ENCODE results near the gene MADD. TPM values are rescaled to one million over a fixed set of nuclear protein-coding genes. Genes with fewer than 3 reads are reported as not detected.

MADD gene
- total RNA-seq, 1 experiment from 2014 or later: 26.4 TPM

DNA sequence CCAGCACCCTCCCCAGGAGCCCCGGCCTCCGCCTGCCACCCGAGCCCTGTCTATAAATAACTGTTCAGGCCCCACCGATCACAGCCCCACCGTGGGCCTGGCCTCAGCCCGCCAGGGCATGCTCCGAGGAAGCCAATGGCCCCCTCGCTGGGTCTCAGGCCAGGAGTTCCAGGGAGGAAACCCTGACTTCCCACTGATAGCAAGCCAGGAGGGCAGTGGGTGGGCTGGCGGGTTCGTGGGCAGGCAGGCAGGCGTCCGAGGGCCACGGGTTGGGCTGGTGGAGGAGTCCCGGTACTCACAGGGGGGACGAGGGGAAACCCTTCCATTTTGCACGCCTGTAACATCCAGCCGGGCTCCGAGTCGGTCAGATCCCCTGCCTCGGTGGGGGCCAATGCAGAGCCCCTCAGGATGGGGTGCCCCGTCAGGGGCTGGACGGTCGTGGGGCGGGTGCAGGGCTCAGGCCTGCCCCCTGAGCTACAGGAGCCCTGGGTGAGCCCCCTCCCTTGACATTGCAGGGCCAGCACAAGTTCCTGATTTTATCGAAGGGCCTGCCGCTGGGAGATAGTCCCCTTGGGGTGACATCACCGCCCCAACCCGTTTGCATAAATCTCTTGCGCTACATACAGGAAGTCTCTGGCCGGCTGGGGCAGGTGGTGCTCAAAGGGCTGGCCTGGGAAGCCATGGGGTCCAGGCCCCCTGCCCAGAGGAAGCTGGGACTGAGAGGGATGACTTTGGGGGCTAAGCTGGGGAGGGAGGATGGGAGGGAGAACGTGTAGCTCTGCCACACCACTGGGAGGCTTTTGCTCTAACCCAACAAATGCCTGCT lies 108.3 kb downstream of the MADD start, which contains the start of gene SPI1:
Gene SPI1 (minus strand): TSS at position 538 of the 826 bp plus-strand sequence. CDS start 194 bp downstream, at position 344.
- Histone ChIP-seq H3K4me2 (ENCODE audit: low read length) (no peak within 1 kb of the TSS), H3K27ac (ENCODE audit: low read length) (no peak within 1 kb of the TSS), H3K4me1 (ENCODE audit: insufficient read depth, low read length) (peaks cover 9% of the 10 kb centered on the region; the same call in 1 of the 2 replicates), H3K79me2 (ENCODE audit: low read length) (no peaks in the 10 kb centered on the region), H4K20me1 (ENCODE audit: low read length) (no peaks in the 10 kb centered on the region), H3K36me3 (ENCODE audit: low read depth, low read length) (no peaks in the 10 kb centered on the region), H3K9ac (ENCODE audit: low read length) (no peak within 1 kb of the TSS), H3K4me3 (ENCODE audit: low read length) (no peak within 1 kb of the TSS), H3F3A (ENCODE audit: low read length, unreplicated experiment) (no peaks in the 10 kb centered on the region), H3K9me2 (replicated peaks; ENCODE audit: low read length) (no peaks in the 10 kb centered on the region), H3K27me3 (ENCODE audit: low read length) (no peaks in the 10 kb centered on the region), H3K9me3 (ENCODE audit: low read length) (no peaks in the 10 kb centered on the region), H2AFZ (ENCODE audit: low read length) (no peak within 1 kb of the TSS)
- intact Hi-C loops (cut with micrococcal nuclease): no loop called here
- POLR2A ChIA-PET (ENCODE audit: unreplicated experiment): no interaction called here
- no peak for TF ChIP-seq EZH2phosphoT487 (IDR thresholded peaks at IDR 0.05; ENCODE audit: borderline replicate concordance, low read length)
- no peak for TF ChIP-seq EZH2 (IDR thresholded peaks at IDR 0.05; ENCODE audit: low read length, unreplicated experiment)
- TF ChIP-seq, protein P1, sequence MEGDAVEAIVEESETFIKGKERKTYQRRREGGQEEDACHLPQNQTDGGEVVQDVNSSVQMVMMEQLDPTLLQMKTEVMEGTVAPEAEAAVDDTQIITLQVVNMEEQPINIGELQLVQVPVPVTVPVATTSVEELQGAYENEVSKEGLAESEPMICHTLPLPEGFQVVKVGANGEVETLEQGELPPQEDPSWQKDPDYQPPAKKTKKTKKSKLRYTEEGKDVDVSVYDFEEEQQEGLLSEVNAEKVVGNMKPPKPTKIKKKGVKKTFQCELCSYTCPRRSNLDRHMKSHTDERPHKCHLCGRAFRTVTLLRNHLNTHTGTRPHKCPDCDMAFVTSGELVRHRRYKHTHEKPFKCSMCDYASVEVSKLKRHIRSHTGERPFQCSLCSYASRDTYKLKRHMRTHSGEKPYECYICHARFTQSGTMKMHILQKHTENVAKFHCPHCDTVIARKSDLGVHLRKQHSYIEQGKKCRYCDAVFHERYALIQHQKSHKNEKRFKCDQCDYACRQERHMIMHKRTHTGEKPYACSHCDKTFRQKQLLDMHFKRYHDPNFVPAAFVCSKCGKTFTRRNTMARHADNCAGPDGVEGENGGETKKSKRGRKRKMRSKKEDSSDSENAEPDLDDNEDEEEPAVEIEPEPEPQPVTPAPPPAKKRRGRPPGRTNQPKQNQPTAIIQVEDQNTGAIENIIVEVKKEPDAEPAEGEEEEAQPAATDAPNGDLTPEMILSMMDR (conservative IDR thresholded peaks at IDR 0.05; ENCODE audit: low read depth, low read length): no peak
- BruUV-seq (replicated peaks): no TSS peak
- CTCF ChIA-PET: no interaction called here
- ATAC-seq: no peak
- DNase-seq: no peak

DNA sequence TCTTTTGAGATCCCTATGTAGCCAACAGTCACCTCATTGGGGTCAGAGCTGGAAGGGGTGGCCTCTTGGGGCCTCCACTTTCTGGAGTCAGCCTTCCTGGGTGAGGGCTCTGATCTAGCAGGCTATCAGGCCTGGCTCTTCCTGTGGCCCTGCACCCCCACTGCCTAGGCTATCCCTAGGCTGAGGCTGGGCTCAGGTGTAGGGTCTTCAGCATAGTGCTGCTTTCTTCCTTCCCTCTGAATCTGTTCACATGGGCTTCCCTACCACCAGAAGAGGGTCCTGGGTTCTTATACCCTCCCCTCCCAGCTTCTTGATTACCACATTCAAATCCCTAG lies 108.9 kb downstream of the MADD start:
- DNase-seq (no peak), ATAC-seq (no peak)
- ChIA-PET POLR2A (ENCODE audit: unreplicated experiment) (no interaction called here), CTCF (no interaction called here)
- TF ChIP-seq EZH2 (IDR thresholded peaks at IDR 0.05; ENCODE audit: low read length, unreplicated experiment) (no peak), EZH2phosphoT487 (IDR thresholded peaks at IDR 0.05; ENCODE audit: borderline replicate concordance, low read length) (no peak)
- TF ChIP-seq, protein P1 (conservative IDR thresholded peaks at IDR 0.05; ENCODE audit: low read depth, low read length): no peak
- Histone ChIP-seq H3K27ac (ENCODE audit: low read length) (no peak overlapping the region), H3K4me2 (ENCODE audit: low read length) (no peak overlapping the region), H3K36me3 (ENCODE audit: low read depth, low read length) (no peaks in the 10 kb centered on the region), H3K9me3 (ENCODE audit: low read length) (no peaks in the 10 kb centered on the region), H2AFZ (ENCODE audit: low read length) (no peak overlapping the region), H3K27me3 (ENCODE audit: low read length) (no peaks in the 10 kb centered on the region), H3K4me1 (ENCODE audit: insufficient read depth, low read length) (peaks cover 9% of the 10 kb centered on the region; the same call in 1 of the 2 replicates), H3K9ac (ENCODE audit: low read length) (no peak overlapping the region), H4K20me1 (ENCODE audit: low read length) (no peaks in the 10 kb centered on the region), H3F3A (ENCODE audit: low read length, unreplicated experiment) (no peaks in the 10 kb centered on the region), H3K79me2 (ENCODE audit: low read length) (no peaks in the 10 kb centered on the region), H3K9me2 (replicated peaks; ENCODE audit: low read length) (no peaks in the 10 kb centered on the region), H3K4me3 (ENCODE audit: low read length) (no peak overlapping the region)
- intact Hi-C loops (cut with micrococcal nuclease): no loop called here
- BruUV-seq (replicated peaks): no TSS peak

DNA sequence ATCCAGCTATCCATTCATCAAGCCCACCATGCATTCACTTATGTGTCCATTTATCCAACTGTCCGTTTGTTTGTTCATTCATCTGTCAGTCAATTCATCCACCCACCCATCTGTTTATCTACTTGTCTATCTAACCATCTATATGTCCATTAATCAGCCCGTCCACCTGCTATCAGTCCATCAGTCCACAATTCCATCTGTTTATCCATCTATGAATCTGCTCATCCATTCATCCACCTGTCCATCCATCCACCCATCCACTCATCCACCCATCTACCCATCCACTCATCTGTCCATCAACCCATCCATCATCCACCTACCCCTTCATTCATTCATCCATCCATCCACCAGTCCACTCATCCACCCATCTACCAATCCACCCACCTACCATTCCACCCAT lies 109.4 kb downstream of the MADD start:
- Histone ChIP-seq H3K4me2 (ENCODE audit: low read length) (no peak overlapping the region), H3K27me3 (ENCODE audit: low read length) (no peaks in the 10 kb centered on the region), H4K20me1 (ENCODE audit: low read length) (no peaks in the 10 kb centered on the region), H2AFZ (ENCODE audit: low read length) (no peak overlapping the region), H3K9me2 (replicated peaks; ENCODE audit: low read length) (no peaks in the 10 kb centered on the region), H3K9me3 (ENCODE audit: low read length) (no peaks in the 10 kb centered on the region), H3K4me3 (ENCODE audit: low read length) (no peak overlapping the region), H3K27ac (ENCODE audit: low read length) (no peak overlapping the region), H3K36me3 (ENCODE audit: low read depth, low read length) (no peaks in the 10 kb centered on the region), H3K79me2 (ENCODE audit: low read length) (no peaks in the 10 kb centered on the region), H3F3A (ENCODE audit: low read length, unreplicated experiment) (no peaks in the 10 kb centered on the region), H3K9ac (ENCODE audit: low read length) (no peak overlapping the region), H3K4me1 (ENCODE audit: insufficient read depth, low read length) (peaks cover 5% of the 10 kb centered on the region; the same call in 1 of the 2 replicates)
- no TSS peak for BruUV-seq (replicated peaks)
- ChIA-PET CTCF (no interaction called here), POLR2A (ENCODE audit: unreplicated experiment) (no interaction called here)
- no peak for DNase-seq
- no peak for TF ChIP-seq EZH2phosphoT487 (IDR thresholded peaks at IDR 0.05; ENCODE audit: borderline replicate concordance, low read length)
- TF ChIP-seq, protein P1 (conservative IDR thresholded peaks at IDR 0.05; ENCODE audit: low read depth, low read length): no peak
- intact Hi-C loops (cut with micrococcal nuclease): no loop called here
- ATAC-seq: no peak
